IPS DF 4.7 (cell line): Measurements from ENCODE around the gene RFESD.

Source experiments
- DNase-seq: peaks from one replicate; pipeline ENCODE4 v3.0.0-alpha.2; 2013; ENCODE audit warnings: low spot score; ENCODE audit errors: extremely low read depth

RFESD gene

GRCh38 chr5:95646569-95647431, at the start of gene RFESD:
RFESD (plus strand) TSS chr5:95646777; CDS start chr5:95652272, 5,495 bp downstream.
- peak; percentile 78 for DNase-seq

GRCh38 chr5:95599252-95599651, 47.3 kb upstream of the RFESD start:
- DNase-seq, result no peak

GRCh38 chr5:95600557-95600956, 46.0 kb upstream of the RFESD start:
- no peak for DNase-seq

GRCh38 chr5:95605786-95606185, 40.8 kb upstream of the RFESD start:
- DNase-seq, result no peak

GRCh38 chr5:95606419-95606818, 40.2 kb upstream of the RFESD start:
- DNase-seq, result no peak

- DNase-seq, result no peak
These were observed 36.9 kb upstream of the RFESD start for GRCh38 chr5:95609711-95610110.

- no peak for DNase-seq
These were observed 36.0 kb upstream of the RFESD start for GRCh38 chr5:95610546-95610945.

GRCh38 chr5:95611396-95611795, 35.2 kb upstream of the RFESD start:
- DNase-seq, result no peak

- DNase-seq, result no peak
These were observed 33.1 kb upstream of the RFESD start for GRCh38 chr5:95613514-95613913.

GRCh38 chr5:95615164-95615467, 31.5 kb upstream of the RFESD start:
- DNase-seq, result no peak

- DNase-seq, result no peak
These were observed 29.5 kb upstream of the RFESD start for GRCh38 chr5:95617057-95617456.

GRCh38 chr5:95619096-95619495, 27.5 kb upstream of the RFESD start:
- DNase-seq, result no peak

- no peak for DNase-seq
These were observed 27.0 kb upstream of the RFESD start for GRCh38 chr5:95619514-95620029.

GRCh38 chr5:95620030-95620869, 26.3 kb upstream of the RFESD start, which contains the start of gene GPR150:
GPR150 (plus strand) TSS chr5:95620087; CDS start chr5:95620276, 189 bp downstream.
- no peak for DNase-seq

GRCh38 chr5:95620870-95621838, 25.4 kb upstream of the RFESD start:
- no peak for DNase-seq

GRCh38 chr5:95621839-95622629, 24.5 kb upstream of the RFESD start:
- no peak for DNase-seq

- DNase-seq, result no peak
These were observed 22.9 kb upstream of the RFESD start for GRCh38 chr5:95623706-95624105.

GRCh38 chr5:95624368-95624767, 22.2 kb upstream of the RFESD start:
- DNase-seq, result no peak

- no peak for DNase-seq
These were observed 19.9 kb upstream of the RFESD start for GRCh38 chr5:95626701-95627100.
